K562 (cell line): Measurements from ENCODE around the gene SRL. TPM values are rescaled to one million over a fixed set of nuclear protein-coding genes. Genes with fewer than 3 reads are reported as not detected.

Source experiments
- ATAC-seq: fragments of 200-7000 bp; cut with Tn5 transposase; 3 replicates; pipeline ENCODE4 v1.9.1; 2020; ENCODE audit warnings: moderate library complexity
- BruUV-seq: library from RNA; stranded (reverse); fragments of 400-500 nt; replicated peaks from 2 replicates; lab custom pipeline; 2021; lab: Mats Ljungman, UMichigan
- CTCF ChIA-PET: fragments of 300-600 bp; formaldehyde crosslinking; extraction: SDS; loops from one replicate; lab custom pipeline; 2021; ENCODE audit warnings: low intra/inter-chr PET ratio; lab: Yijun Ruan, JAX
- POLR2A ChIA-PET: fragments of 300-600, 350-650 bp; sonication (Branson Sonifier 250); formaldehyde crosslinking; extraction: SDS; loops from one replicate; lab custom pipeline; 2021; ENCODE audit warnings: antibody characterized with exemption, inconsistent platforms; lab: Yijun Ruan, JAX
- DNase-seq, 4 experiments: peaks; one replicate each; pipeline versions ENCODE4 v3.0.0 to v3.0.0-alpha.2; 2011 to 2018; ENCODE audit warnings: low spot score in 3 of 4, mixed read lengths in 3 of 4; ENCODE audit errors: extremely low read depth in 1 of 4
- FAIRE-seq: peaks from 2 replicates; lab custom pipeline; 2011; peaks lifted over from hg19 to GRCh38; lab: Jason Lieb, UNC
- H2AFZ ChIP-seq: 2 replicates; pipeline ENCODE4 v1.6.0; 2011; ENCODE audit warnings: low read depth, low read length, control low read depth, inconsistent platforms
- H3K27ac ChIP-seq: fragments of 200-600 bp; 3 replicates; pipeline ENCODE4 v1.8.0; 2011; ENCODE audit warnings: low read depth, mild to moderate bottlenecking, control low read depth, inconsistent platforms, low read length, moderate library complexity, mixed read lengths; ENCODE audit errors: extremely low read depth
- H3K27me3 ChIP-seq, 2 experiments: fragments of 300-600 bp in 1 of 2; 2 replicates in 1 of 2; 3 replicates in 1 of 2; pipeline versions ENCODE4 v1.6.0 to v1.8.0; 2011; ENCODE audit warnings: inconsistent platforms in 2 of 2, low read length in 2 of 2, mild to moderate bottlenecking in 1 of 2, mixed read lengths in 1 of 2, moderate library complexity in 1 of 2; ENCODE audit not compliant: control insufficient read depth in 2 of 2, insufficient read depth in 2 of 2
- H3K36me3 ChIP-seq: fragments of 300-600 bp; 3 replicates; pipeline ENCODE4 v1.8.0; 2011; ENCODE audit warnings: mild to moderate bottlenecking, low read length, inconsistent platforms; ENCODE audit not compliant: control insufficient read depth, insufficient read depth
- H3K4me1 ChIP-seq, 2 experiments: fragments of 200-600 bp in 1 of 2; replicated peaks in 1 of 2; 2 replicates in 1 of 2; 3 replicates in 1 of 2; pipeline versions ENCODE4 v1.5.1 to v1.8.0; 2011; ENCODE audit warnings: inconsistent platforms in 2 of 2, low read length in 2 of 2, mild to moderate bottlenecking in 1 of 2, mixed read lengths in 1 of 2, moderate library complexity in 1 of 2; ENCODE audit not compliant: control insufficient read depth in 2 of 2, insufficient read depth in 2 of 2
- H3K4me2 ChIP-seq: 2 replicates; pipeline ENCODE4 v1.6.1; 2011; ENCODE audit warnings: low read length, control low read depth, inconsistent platforms, mixed read lengths; ENCODE audit not compliant: insufficient read depth
- H3K4me3 ChIP-seq: fragments of 200-600 bp; sonication (generic), shearing (Covaris generic); 2 replicates; pipeline ENCODE4 v1.5.1; 2016; ENCODE audit warnings: control low read depth, inconsistent platforms
- H3K79me2 ChIP-seq: fragments of 200-600 bp; 3 replicates; pipeline ENCODE4 v1.8.0; 2011; ENCODE audit warnings: low read length, inconsistent platforms; ENCODE audit not compliant: control insufficient read depth, insufficient read depth
- H3K9ac ChIP-seq, 2 experiments: 2 replicates each; pipeline versions ENCODE4 v1.6.0 to v1.6.1; 2011; ENCODE audit warnings: low read depth in 2 of 2, low read length in 2 of 2, control low read depth in 1 of 2, inconsistent platforms in 1 of 2, mild to moderate bottlenecking in 1 of 2, mixed read lengths in 1 of 2; ENCODE audit not compliant: insufficient read depth in 1 of 2
- H3K9me1 ChIP-seq: one replicate; pipeline ENCODE4 v1.6.0; 2011; ENCODE audit warnings: inconsistent platforms, mild to moderate bottlenecking, low read length, moderate library complexity; ENCODE audit not compliant: control insufficient read depth, insufficient read depth
- H3K9me3 ChIP-seq: replicated peaks from 2 replicates; pipeline ENCODE4 v1.5.1; 2011; ENCODE audit warnings: low read depth, low read length, inconsistent platforms; ENCODE audit not compliant: control insufficient read depth, insufficient read depth
- H4K20me1 ChIP-seq: replicated peaks from 2 replicates; pipeline ENCODE4 v1.6.1; 2011; ENCODE audit warnings: low read length, inconsistent platforms, mixed read lengths; ENCODE audit not compliant: control insufficient read depth, insufficient read depth
- CEBPZ ChIP-seq: fragments of 150-350 bp; IDR thresholded peaks from 2 replicates; pipeline ENCODE4 v1.6.1; 2014; ENCODE audit warnings: low read depth, mild to moderate bottlenecking, low read length, borderline replicate concordance
- CREB3 ChIP-seq: fragments of 450-650 bp; conservative IDR thresholded peaks from 2 replicates; pipeline ENCODE4 v1.6.1; 2016; ENCODE audit warnings: missing genetic modification characterization, low read depth, mild to moderate bottlenecking, missing compliant biosample characterization, moderate library complexity
- E2F6 ChIP-seq, 2 experiments: IDR thresholded peaks; 2 replicates each; pipeline ENCODE4 v1.6.1; 2011; ENCODE audit warnings: borderline replicate concordance in 1 of 2, control low read depth in 1 of 2, low read depth in 1 of 2, low read length in 1 of 2, mild to moderate bottlenecking in 1 of 2, mixed read lengths in 1 of 2, moderate library complexity in 1 of 2; ENCODE audit not compliant: insufficient read depth in 1 of 2, insufficient read length in 1 of 2, poor library complexity in 1 of 2, severe bottlenecking in 1 of 2; ENCODE audit errors: extremely low read depth in 1 of 2
- ETS2 ChIP-seq: IDR thresholded peaks from 2 replicates; pipeline ENCODE4 v1.6.1; 2016; ENCODE audit warnings: borderline replicate concordance, missing genetic modification characterization, mild to moderate bottlenecking, moderate library complexity, missing compliant biosample characterization; ENCODE audit not compliant: poor library complexity, severe bottlenecking
- GABPB2 ChIP-seq: fragments of 250-450 bp; sonication (Bioruptor Pico); conservative IDR thresholded peaks from 2 replicates; pipeline ENCODE4 v1.5.1; 2021; ENCODE audit warnings: mild to moderate bottlenecking
- HMG20B ChIP-seq: fragments of 250-450 bp; sonication (Bioruptor Pico); IDR thresholded peaks from 2 replicates; pipeline ENCODE4 v1.5.0; 2021; ENCODE audit warnings: mild to moderate bottlenecking
- MBD1 ChIP-seq: fragments of 250-450 bp; sonication (Bioruptor Pico); IDR thresholded peaks from 2 replicates; pipeline ENCODE4 v1.8.0; 2022; ENCODE audit warnings: inconsistent platforms
- MTF1 ChIP-seq: fragments of 250-450 bp; sonication (Bioruptor Pico); IDR thresholded peaks from 2 replicates; pipeline ENCODE4 v1.9.0; 2021; ENCODE audit warnings: moderate library complexity, mild to moderate bottlenecking, inconsistent platforms, borderline replicate concordance
- THRB ChIP-seq: fragments of 450-650 bp; formaldehyde crosslinking; conservative IDR thresholded peaks from 2 replicates; pipeline ENCODE4 v1.4.0; 2022; ENCODE audit warnings: mild to moderate bottlenecking, missing genetic modification characterization
- TSC22D4 ChIP-seq: fragments of 450-650 bp; IDR thresholded peaks from 2 replicates; pipeline ENCODE4 v1.6.1; 2016; ENCODE audit warnings: missing genetic modification characterization, missing biosample characterization, control low read depth
- ZNF239 ChIP-seq: fragments of 250-450 bp; sonication (Bioruptor Pico); IDR thresholded peaks from 2 replicates; pipeline ENCODE4 v1.4.0; 2020; ENCODE audit warnings: mild to moderate bottlenecking
- ZNF263 ChIP-seq: sonication (generic); formaldehyde crosslinking; IDR thresholded peaks from 2 replicates; pipeline ENCODE4 v1.8.0; 2022; ENCODE audit warnings: mild to moderate bottlenecking, missing genetic modification reagents, borderline replicate concordance
- WGBS: fragments of 100-300 bp; shearing (Covaris generic); methylation state at CpG from one replicate; pipeline ENCODE4 v1.1.6; 2016; ENCODE audit warnings: low coverage, mixed read lengths; ENCODE audit not compliant: insufficient coverage; ENCODE audit errors: missing lambda C conversion rate; 5-methylcytosine and 5-hydroxymethylcytosine counted together
- in situ Hi-C: fragments of 300-500 bp; cut with MboI; formaldehyde crosslinking; loops from 4 replicates; pipeline ENCODE4 v1.15.0; 2018; ENCODE audit warnings: inconsistent platforms, mixed read lengths
- intact Hi-C: fragments of 100-400 bp; cut with micrococcal nuclease; formaldehyde crosslinking; loops from 2 replicates; pipeline ENCODE4 v1.14.2; 2022
- polyA plus RNA-seq, 8 experiments: library from polyadenylated mRNA; depleted of rRNA in 4 of 8; stranded (reverse) in 5 of 8; unstranded in 3 of 8; fragments of >200 nt; fragmentation: Nextera tagmentation in 2 of 8; fragmentation: Illumina TruSeq in 1 of 8; extraction: Ambion mirVana in 2 of 8; extraction: Trizol in 1 of 8; gene quantifications; 2 replicates each; pipeline versions ENCODE4 v1.2.1 to v1.2.3, GENCODE V29; 2011 to 2014; ENCODE audit warnings: inconsistent platforms in 1 of 8, missing spikeins in 1 of 8
- total RNA-seq, 7 experiments: library from RNA; depleted of rRNA in 6 of 7; stranded (reverse); fragments of >200 nt in 6 of 7; fragmentation: Illumina TruSeq in 2 of 7; extraction: Trizol in 2 of 7; gene quantifications; 2 replicates each; pipeline versions ENCODE4 v1.2.1 to v1.2.3, GENCODE V29; 2011 to 2021; ENCODE audit warnings: low replicate concordance in 1 of 7

The SRL gene
- total and polyA plus RNA-seq, 9 of the 15 experiments (the other 6 are each of a cell fraction or from before 2014, with no cell fraction given) = 0.01 TPM; not detected in 8

GRCh38 chr16:4239020-4239419 is 2.9 kb downstream of the SRL start:
- no peak for ATAC-seq
- Histone ChIP-seq H3K9me1 (no peaks in the 10 kb centered on the region), H3K9ac (no peak overlapping the region), H3K36me3 (no peaks in the 10 kb centered on the region), H3K9me3 (peaks cover 8% of the 10 kb centered on the region), H4K20me1 (no peaks in the 10 kb centered on the region), H2AFZ (no peak overlapping the region), H3K27ac (no peak overlapping the region), H3K4me3 (no peak overlapping the region), H3K4me2 (no peak overlapping the region), H3K79me2 (no peaks in the 10 kb centered on the region), H3K27me3 (peaks cover 12 to 31% of the 10 kb centered on the region in 2 experiments), H3K4me1 (peaks cover 2 to 25% of the 10 kb centered on the region in 2 experiments; a peak in 4 of 5 replicates)
- WGBS = 53% methylated on average over 4 of the region's 5 CpGs
- no TSS peak for BruUV-seq
- ChIA-PET CTCF (no interaction called here), POLR2A (interaction anchor here (1.3 kb wide), 1 partner anchor 9 kb away, joined by 3 read pairs; no protein-coding TSS in a partner anchor)
- intact Hi-C loops (no loop called here), in situ Hi-C loops (no loop called here)
- no peak for FAIRE-seq
- no peak for DNase-seq
- TF ChIP-seq HMG20B = no peak
- TF ChIP-seq ZNF263 (CRISPR knock-in tag) = no peak
- TF ChIP-seq TSC22D4 (tag) = no peak
- TF ChIP-seq MBD1 (CRISPR knock-in tag) = no peak
- TF ChIP-seq E2F6 (IDR thresholded peaks at IDR 0.05; ENCODE audit: borderline replicate concordance in 1 of 2, extremely low read depth in 1 of 2, insufficient read depth in 1 of 2, insufficient read length in 1 of 2, low read depth in 1 of 2, low read length in 1 of 2, poor library complexity in 1 of 2, severe bottlenecking in 1 of 2) = no peak
- no peak for TF ChIP-seq ETS2 (tag)
- TF ChIP-seq THRB (CRISPR knock-in tag) = no peak
- no peak for TF ChIP-seq MTF1
- TF ChIP-seq GABPB2 (CRISPR knock-in tag) = no peak
- no peak for TF ChIP-seq CEBPZ
- no peak for TF ChIP-seq ZNF239 (CRISPR knock-in tag)
- no peak for TF ChIP-seq CREB3 (tag)
